Stomach (tissue), 9 donors: Measurements from ENCODE around the gene LRMDA. TPM values are rescaled to one million over a fixed set of nuclear protein-coding genes. Genes with fewer than 3 reads are reported as not detected.

Experiments used
- DNase-seq, 2 donors: peaks; one replicate each; pipeline versions ENCODE4 v3.0.0 to v3.0.0-alpha.2; 2013 to 2019
- H3K27ac ChIP-seq, 5 donors: fragments of 200-600 bp in 4 of 5; sonication (generic) in 4 of 5; one replicate each; pipeline ENCODE4 v1.5.1; 2013 to 2019; ENCODE audit warnings: mild to moderate bottlenecking in 1 of 5, moderate library complexity in 1 of 5
- H3K27me3 ChIP-seq, 3 donors: fragments of 200-600 bp; sonication (generic); one replicate each; pipeline ENCODE4 v1.5.1; 2017 to 2019; ENCODE audit warnings: mixed run types in 1 of 3
- H3K36me3 ChIP-seq, 4 donors: fragments of 200-600 bp; sonication (generic); 1 replicate in 3 of 4; 2 replicates in 1 of 4; pipeline ENCODE4 v1.5.1; 2016 to 2019
- H3K4me1 ChIP-seq, 4 donors: fragments of 200-600 bp; sonication (generic); one replicate each; pipeline ENCODE4 v1.5.1; 2016 to 2019
- H3K4me3 ChIP-seq, 4 donors: fragments of 200-600 bp; sonication (generic) in 3 of 4; one replicate each; pipeline ENCODE4 v1.5.1; 2016 to 2019; ENCODE audit warnings: mild to moderate bottlenecking in 1 of 4
- H3K9me3 ChIP-seq, 4 donors: fragments of 200-600 bp; sonication (generic); one replicate each; pipeline ENCODE4 v1.5.1; 2016 to 2019
- CTCF ChIP-seq, 7 experiments: fragments of 450-650 bp in 4 of 7; fragments of 200-600 bp in 3 of 7; sonication (generic) in 3 of 7; IDR thresholded peaks; one replicate each; pipeline ENCODE4 v1.5.1; 2016 to 2019; ENCODE audit warnings: antibody characterized with exemption in 7 of 7, control low read depth in 2 of 7, mild to moderate bottlenecking in 1 of 7
- EP300 ChIP-seq: sonication (generic); formaldehyde crosslinking; IDR thresholded peaks from one replicate; pipeline ENCODE4 v1.6.1; 2017; ENCODE audit warnings: antibody characterized with exemption
- POLR2A ChIP-seq, 4 donors: fragments of 450-650 bp; IDR thresholded peaks; one replicate each; pipeline ENCODE4 v1.6.1; 2016; ENCODE audit warnings: antibody characterized with exemption in 4 of 4, control low read depth in 2 of 4, mild to moderate bottlenecking in 1 of 4, moderate library complexity in 1 of 4
- POLR2AphosphoS5 ChIP-seq, 3 donors: sonication (generic); formaldehyde crosslinking; IDR thresholded peaks; one replicate each; pipeline ENCODE4 v1.6.1; 2016; ENCODE audit warnings: antibody characterized with exemption in 3 of 3
- WGBS, 5 donors: extraction: QIAGEN DNeasy Blood & Tissue Kit in 3 of 5; methylation state at CpG; one replicate each; pipeline versions ENCODE4 v1.1.5 to v1.1.7; 2013 to 2018; 5-methylcytosine and 5-hydroxymethylcytosine counted together
- intact Hi-C: fragments of 100-400 bp; cut with DNase I; formaldehyde crosslinking; loops from one replicate; pipeline ENCODE4 v1.15.1; 2023; ENCODE audit warnings: low total_unique reads
- polyA plus RNA-seq, 3 donors: library from polyadenylated mRNA; stranded (reverse); fragments of 200-250 nt; gene quantifications; one replicate each; pipeline ENCODE4 v1.2.3, GENCODE V29; 2013
- total RNA-seq, 5 donors: library from RNA; depleted of rRNA; stranded (reverse); fragments of >200 nt; gene quantifications; one replicate each; pipeline versions ENCODE4 v1.1.0 to v1.2.3, GENCODE V29; 2014 to 2016
- donor health status: healthy with polysubstance abuse.
- donor health status: Bipolar disorder and iron deficiency.
- donor health status: healthy.

Gene LRMDA
- total and polyA plus RNA-seq, 8 donors: 1.3 to 30.2 (median 13.6) TPM; not detected in 1

- no peak for DNase-seq
- 70 to 76% (median 71%) methylated on average over 5 of the region's 5 CpGs for WGBS, 5 donors
- Histone ChIP-seq H3K4me1 (no peaks in the 10 kb centered on the region), H3K36me3 (no peaks in the 10 kb centered on the region), H3K27me3 (no peaks in the 10 kb centered on the region), H3K9me3 (no peaks in the 10 kb centered on the region), H3K4me3 (no peak overlapping the region), H3K27ac (no peak overlapping the region)
- TF ChIP-seq POLR2AphosphoS5 (IDR thresholded peaks at IDR 0.05) (no peak), EP300 (no peak)
- intact Hi-C loops: no loop called here
Observed at GRCh38 chr10:76015245-76015644, 583.8 kb downstream of the LRMDA start.

GRCh38 chr10:76017026-76017732 lies 585.8 kb downstream of the LRMDA start:
- Histone ChIP-seq H3K36me3 (no peaks in the 10 kb centered on the region), H3K4me3 (no peak overlapping the region), H3K27me3 (no peaks in the 10 kb centered on the region), H3K27ac (no peak overlapping the region), H3K9me3 (no peaks in the 10 kb centered on the region), H3K4me1 (no peaks in the 10 kb centered on the region)
- peak in 1 of 2 donors; percentile 18 for DNase-seq
- intact Hi-C loops: no loop called here
- WGBS, 5 donors: 93 to 96% (median 94%) methylated on average over 14 of the region's 14 CpGs
- TF ChIP-seq POLR2AphosphoS5 (IDR thresholded peaks at IDR 0.05) (no peak), CTCF (IDR thresholded peaks at IDR 0.05) (no peak), EP300 (no peak), POLR2A (IDR thresholded peaks at IDR 0.05) (no peak)

GRCh38 chr10:76017733-76018433 lies 586.5 kb downstream of the LRMDA start:
- TF ChIP-seq CTCF (IDR thresholded peaks at IDR 0.05) (no peak), POLR2A (IDR thresholded peaks at IDR 0.05) (no peak), EP300 (no peak), POLR2AphosphoS5 (IDR thresholded peaks at IDR 0.05) (no peak)
- H3K4me3 ChIP-seq: no peak overlapping the region
- no peaks in the 10 kb centered on the region for H3K36me3 ChIP-seq
- intact Hi-C loops: no loop called here
- H3K4me1 ChIP-seq: no peaks in the 10 kb centered on the region
- 72 to 86% (median 79%) methylated on average over 6 of the region's 6 CpGs for WGBS, 5 donors
- no peak overlapping the region for H3K27ac ChIP-seq
- DNase-seq: no peak
- H3K9me3 ChIP-seq: no peaks in the 10 kb centered on the region
- H3K27me3 ChIP-seq: no peaks in the 10 kb centered on the region

GRCh38 chr10:76020630-76021029 lies 589.2 kb downstream of the LRMDA start:
- no peaks in the 10 kb centered on the region for H3K9me3 ChIP-seq
- no peak for DNase-seq
- H3K4me1 ChIP-seq: no peaks in the 10 kb centered on the region
- intact Hi-C loops: no loop called here
- H3K36me3 ChIP-seq: no peaks in the 10 kb centered on the region
- H3K4me3 ChIP-seq: no peak overlapping the region
- H3K27ac ChIP-seq: no peak overlapping the region
- no peak for TF ChIP-seq EP300
- no peak for TF ChIP-seq POLR2A (IDR thresholded peaks at IDR 0.05)
- no peak for TF ChIP-seq POLR2AphosphoS5 (IDR thresholded peaks at IDR 0.05)
- no peak for TF ChIP-seq CTCF (IDR thresholded peaks at IDR 0.05)
- WGBS, 5 donors: 90 to 98% (median 92%) methylated on average over 2 of the region's 2 CpGs
- no peaks in the 10 kb centered on the region for H3K27me3 ChIP-seq

GRCh38 chr10:76021398-76021797 lies 590.0 kb downstream of the LRMDA start:
- H3K4me1 ChIP-seq: no peaks in the 10 kb centered on the region
- 87 to 100% (median 100%) methylated on average over 1 of the region's 1 CpG for WGBS, 5 donors
- no peak for TF ChIP-seq EP300
- no peak for TF ChIP-seq POLR2A (IDR thresholded peaks at IDR 0.05)
- TF ChIP-seq CTCF (IDR thresholded peaks at IDR 0.05): no peak
- no peak for TF ChIP-seq POLR2AphosphoS5 (IDR thresholded peaks at IDR 0.05)
- H3K36me3 ChIP-seq: no peaks in the 10 kb centered on the region
- H3K4me3 ChIP-seq: no peak overlapping the region
- H3K27me3 ChIP-seq: no peaks in the 10 kb centered on the region
- DNase-seq: no peak
- intact Hi-C loops: no loop called here
- no peak overlapping the region for H3K27ac ChIP-seq
- no peaks in the 10 kb centered on the region for H3K9me3 ChIP-seq
